ENCODE results near the gene PKP1. TPM values are rescaled to one million over a fixed set of nuclear protein-coding genes. Genes with fewer than 3 reads are reported as not detected.

The PKP1 gene
- total RNA-seq, 1 experiment from 2014 or later, result 0.94 TPM

GRCh38 chr1:201371276-201371675, 88.0 kb downstream of the PKP1 start:
- H3K4me2 ChIP-seq, result no peak overlapping the region
- no peaks in the 10 kb centered on the region for H3K9me3 ChIP-seq (ENCODE audit: insufficient read depth, low read depth)
- BruUV-seq (replicated peaks), result no TSS peak
- 0 out of 2 replicates have a peak, but pooled peaks cover 1% of the 10 kb centered on the region for H3K4me1 ChIP-seq (replicated peaks; ENCODE audit: insufficient read depth)
- TF ChIP-seq EZH2 (IDR thresholded peaks at IDR 0.05; ENCODE audit: low read depth) (no peak), CTCF (conservative IDR thresholded peaks at IDR 0.05) (no peak)
- no peaks in the 10 kb centered on the region for H3F3A ChIP-seq (ENCODE audit: insufficient read depth, low read depth)
- H3K27ac ChIP-seq, result no peak overlapping the region
- CTCF ChIA-PET, result no interaction called here
- peaks cover 90% of the 10 kb centered on the region for H3K27me3 ChIP-seq (ENCODE audit: insufficient read depth, low read depth)
- intact Hi-C loops (cut with micrococcal nuclease; ENCODE audit: unreplicated experiment), result no loop called here
- H4K20me1 ChIP-seq (ENCODE audit: insufficient read depth), result no peaks in the 10 kb centered on the region
- DNase-seq, result no peak
- no peaks in the 10 kb centered on the region for H3K79me2 ChIP-seq (ENCODE audit: low read depth)
- H3K4me3 ChIP-seq, result no peak overlapping the region
- H2AFZ ChIP-seq, result no peak overlapping the region
- H3K36me3 ChIP-seq (ENCODE audit: low read depth), result no peaks in the 10 kb centered on the region
- POLR2A ChIA-PET (ENCODE audit: unreplicated experiment), result interaction anchor here (0.8 kb wide), 1 partner anchor 17 kb away, joined by 3 read pairs; no protein-coding TSS in a partner anchor
- H3K9me2 ChIP-seq (ENCODE audit: insufficient read depth), result no peaks in the 10 kb centered on the region

- H3F3A ChIP-seq (ENCODE audit: insufficient read depth, low read depth), result no peaks in the 10 kb centered on the region
- no peak overlapping the region for H2AFZ ChIP-seq
- no peaks in the 10 kb centered on the region for H4K20me1 ChIP-seq (ENCODE audit: insufficient read depth)
- no peak for TF ChIP-seq EZH2 (IDR thresholded peaks at IDR 0.05; ENCODE audit: low read depth)
- no peak for TF ChIP-seq CTCF (conservative IDR thresholded peaks at IDR 0.05)
- no peak overlapping the region for H3K27ac ChIP-seq
- DNase-seq, result no peak
- CTCF ChIA-PET, result interaction anchor here (0.6 kb wide), 1 partner anchor 9 kb away, joined by 7 read pairs; no protein-coding TSS in a partner anchor
- H3K4me2 ChIP-seq, result no peak overlapping the region
- 0 out of 2 replicates have a peak, but pooled peaks cover 7% of the 10 kb centered on the region for H3K4me1 ChIP-seq (replicated peaks; ENCODE audit: insufficient read depth)
- no peaks in the 10 kb centered on the region for H3K36me3 ChIP-seq (ENCODE audit: low read depth)
- H3K9me3 ChIP-seq (ENCODE audit: insufficient read depth, low read depth), result no peaks in the 10 kb centered on the region
- H3K4me3 ChIP-seq, result no peak overlapping the region
- no peaks in the 10 kb centered on the region for H3K9me2 ChIP-seq (ENCODE audit: insufficient read depth)
- no TSS peak for BruUV-seq (replicated peaks)
- H3K79me2 ChIP-seq (ENCODE audit: low read depth), result no peaks in the 10 kb centered on the region
- POLR2A ChIA-PET (ENCODE audit: unreplicated experiment), result interaction anchor here (0.8 kb wide), 1 partner anchor 17 kb away, joined by 3 read pairs; no protein-coding TSS in a partner anchor
- H3K27me3 ChIP-seq (ENCODE audit: insufficient read depth, low read depth), result peaks cover 86% of the 10 kb centered on the region
- intact Hi-C loops (cut with micrococcal nuclease; ENCODE audit: unreplicated experiment), result no loop called here
Observed at GRCh38 chr1:201371792-201372191, 88.5 kb downstream of the PKP1 start.

GRCh38 chr1:201374364-201374763, 91.1 kb downstream of the PKP1 start:
- no peaks in the 10 kb centered on the region for H3K9me3 ChIP-seq (ENCODE audit: insufficient read depth, low read depth)
- H3K27ac ChIP-seq, result no peak overlapping the region
- H3K4me3 ChIP-seq, result no peak overlapping the region
- TF ChIP-seq CTCF (conservative IDR thresholded peaks at IDR 0.05) (no peak), EZH2 (IDR thresholded peaks at IDR 0.05; ENCODE audit: low read depth) (no peak)
- no peaks in the 10 kb centered on the region for H3K36me3 ChIP-seq (ENCODE audit: low read depth)
- no peaks in the 10 kb centered on the region for H4K20me1 ChIP-seq (ENCODE audit: insufficient read depth)
- peaks cover 61% of the 10 kb centered on the region for H3K27me3 ChIP-seq (ENCODE audit: insufficient read depth, low read depth)
- 0 out of 2 replicates have a peak, but pooled peaks cover 7% of the 10 kb centered on the region for H3K4me1 ChIP-seq (replicated peaks; ENCODE audit: insufficient read depth)
- DNase-seq, result no peak
- H3F3A ChIP-seq (ENCODE audit: insufficient read depth, low read depth), result no peaks in the 10 kb centered on the region
- H3K4me2 ChIP-seq, result no peak overlapping the region
- H3K9me2 ChIP-seq (ENCODE audit: insufficient read depth), result no peaks in the 10 kb centered on the region
- no TSS peak for BruUV-seq (replicated peaks)
- ChIA-PET CTCF (no interaction called here), POLR2A (ENCODE audit: unreplicated experiment) (no interaction called here)
- no peaks in the 10 kb centered on the region for H3K79me2 ChIP-seq (ENCODE audit: low read depth)
- H2AFZ ChIP-seq, result no peak overlapping the region
- intact Hi-C loops (cut with micrococcal nuclease; ENCODE audit: unreplicated experiment), result no loop called here
